IMR-90 (cell line): ENCODE results near the gene CARD10. TPM values are rescaled to one million over a fixed set of nuclear protein-coding genes. Genes with fewer than 3 reads are reported as not detected.
A peak's percentile ranks its signal among the peaks of the same experiment; 100 is the strongest.

Experiments used
- ATAC-seq: fragments of 200-7000 bp; cut with Tn5 transposase; 2 replicates; pipeline ENCODE4 v1.9.1; 2020; ENCODE audit warnings: low read depth, mild to moderate bottlenecking, moderate library complexity
- BruUV-seq: library from RNA; stranded (reverse); fragments of 400-500 nt; replicated peaks from 2 replicates; lab custom pipeline; 2021; lab: Mats Ljungman, UMichigan
- CTCF ChIA-PET: fragments of 300-600 bp; formaldehyde crosslinking; extraction: SDS; loops from one replicate; lab custom pipeline; 2021; ENCODE audit warnings: antibody characterized with exemption; lab: Yijun Ruan, JAX
- POLR2A ChIA-PET: fragments of 300-600 bp; sonication (Branson Sonifier 250); formaldehyde crosslinking; loops from one replicate; lab custom pipeline; 2022; ENCODE audit warnings: antibody characterized with exemption; ENCODE audit not compliant: unreplicated experiment; lab: Charles Lee
- DNase-seq: peaks from one replicate; pipeline ENCODE4 v3.0.0; 2013
- H2AFZ ChIP-seq: replicated peaks from 2 replicates; pipeline ENCODE3; 2013; ENCODE audit warnings: low read length, mild to moderate bottlenecking; ENCODE audit not compliant: poor library complexity
- H2AK5ac ChIP-seq: 2 replicates; pipeline ENCODE4 v1.6.1; 2013; ENCODE audit warnings: low read depth, low read length, inconsistent platforms
- H2AK9ac ChIP-seq: replicated peaks from 2 replicates; pipeline ENCODE3; 2013; ENCODE audit warnings: mild to moderate bottlenecking, low read depth, low read length, moderate library complexity; ENCODE audit not compliant: poor library complexity
- H2BK120ac ChIP-seq: 2 replicates; pipeline ENCODE4 v1.6.1; 2013; ENCODE audit warnings: low read depth, low read length, inconsistent platforms
- H2BK15ac ChIP-seq: 3 replicates; pipeline ENCODE4 v1.6.1; 2013; ENCODE audit warnings: low read depth, low read length, inconsistent platforms
- H2BK20ac ChIP-seq: 2 replicates; pipeline ENCODE4 v1.6.1; 2013; ENCODE audit warnings: low read depth, mild to moderate bottlenecking, inconsistent platforms, low read length, moderate library complexity
- H2BK5ac ChIP-seq: 2 replicates; pipeline ENCODE4 v1.6.1; 2013; ENCODE audit warnings: mild to moderate bottlenecking, low read depth, low read length, inconsistent platforms; ENCODE audit not compliant: poor library complexity, severe bottlenecking
- H3K14ac ChIP-seq: replicated peaks from 2 replicates; pipeline ENCODE4 v1.6.1; 2013; ENCODE audit warnings: low read depth, low read length, inconsistent platforms
- H3K18ac ChIP-seq: 2 replicates; pipeline ENCODE4 v1.6.1; 2013; ENCODE audit warnings: low read depth, low read length, control low read depth
- H3K23ac ChIP-seq: 2 replicates; pipeline ENCODE4 v1.6.1; 2013; ENCODE audit warnings: low read depth, low read length, inconsistent platforms
- H3K27ac ChIP-seq: 2 replicates; pipeline ENCODE4 v1.5.1; 2013; ENCODE audit warnings: mild to moderate bottlenecking, control low read depth, low read length; ENCODE audit not compliant: insufficient read depth
- H3K27me3 ChIP-seq: 2 replicates; pipeline ENCODE4 v1.6.1; 2013; ENCODE audit warnings: low read length; ENCODE audit not compliant: control insufficient read depth, insufficient read depth
- H3K36me3 ChIP-seq: 2 replicates; pipeline ENCODE4 v1.6.1; 2013; ENCODE audit warnings: low read length, mixed read lengths; ENCODE audit not compliant: control insufficient read depth, insufficient read depth
- H3K4ac ChIP-seq: 2 replicates; pipeline ENCODE4 v1.6.1; 2013; ENCODE audit warnings: low read depth, low read length, inconsistent platforms
- H3K4me1 ChIP-seq: 2 replicates; pipeline ENCODE4 v1.6.1; 2013; ENCODE audit warnings: low read length, mixed read lengths; ENCODE audit not compliant: control insufficient read depth, insufficient read depth
- H3K4me2 ChIP-seq: 2 replicates; pipeline ENCODE4 v1.6.1; 2013; ENCODE audit warnings: low read depth, mild to moderate bottlenecking, control low read depth, low read length, moderate library complexity
- H3K4me3 ChIP-seq: 2 replicates; pipeline ENCODE4 v1.5.1; 2013; ENCODE audit warnings: low read depth, mild to moderate bottlenecking, control low read depth, low read length, moderate library complexity; ENCODE audit not compliant: insufficient read depth
- H3K56ac ChIP-seq: 2 replicates; pipeline ENCODE4 v1.6.1; 2013; ENCODE audit warnings: low read length, inconsistent platforms; ENCODE audit not compliant: insufficient read depth; ENCODE audit errors: extremely low read depth
- H3K79me1 ChIP-seq, 2 experiments: 2 replicates each; pipeline ENCODE4 v1.6.1; 2013; ENCODE audit warnings: low read length in 2 of 2, inconsistent platforms in 1 of 2, low read depth in 1 of 2
- H3K9ac ChIP-seq: 2 replicates; pipeline ENCODE4 v1.6.1; 2013; ENCODE audit warnings: low read depth, low read length, control low read depth
- H3K9me1 ChIP-seq: 2 replicates; pipeline ENCODE4 v1.6.1; 2013; ENCODE audit warnings: low read length, inconsistent platforms; ENCODE audit not compliant: insufficient read depth
- H3K9me3 ChIP-seq: 2 replicates; pipeline ENCODE4 v1.6.1; 2013; ENCODE audit warnings: low read length; ENCODE audit not compliant: control insufficient read depth, insufficient read depth
- H4K20me1 ChIP-seq: 2 replicates; pipeline ENCODE4 v1.6.1; 2013; ENCODE audit warnings: low read length, inconsistent platforms; ENCODE audit not compliant: insufficient read depth
- H4K5ac ChIP-seq: 2 replicates; pipeline ENCODE4 v1.6.1; 2013; ENCODE audit warnings: mild to moderate bottlenecking, low read depth, low read length, control low read depth
- H4K8ac ChIP-seq, 2 experiments: 2 replicates each; pipeline ENCODE4 v1.6.1; 2013; ENCODE audit warnings: low read depth in 2 of 2, low read length in 2 of 2, control low read depth in 1 of 2, inconsistent platforms in 1 of 2
- H4K91ac ChIP-seq: 2 replicates; pipeline ENCODE4 v1.6.1; 2013; ENCODE audit warnings: low read depth, low read length, inconsistent platforms; ENCODE audit not compliant: insufficient read depth
- SMC3 ChIP-seq: fragments of 150-350 bp; IDR thresholded peaks from 2 replicates; pipeline ENCODE4 v1.6.1; 2016; ENCODE audit warnings: low read depth, mild to moderate bottlenecking, antibody characterized with exemption, low read length, moderate library complexity
- WGBS, 2 experiments: methylation state at CpG; one replicate each; pipeline versions ENCODE4 v1.1.5 to v1.1.7; 2013; ENCODE audit warnings: missing lambda C conversion rate in 2 of 2; ENCODE audit not compliant: insufficient read length in 1 of 2; ENCODE audit errors: extremely low coverage in 2 of 2; 5-methylcytosine and 5-hydroxymethylcytosine counted together
- dilution Hi-C: fragments of 300-500 bp; cut with HindIII; formaldehyde crosslinking; loops from one replicate; pipeline ENCODE4 v1.14.3; 2018; ENCODE audit warnings: low sequenced_read_pairs; ENCODE audit not compliant: unreplicated experiment
- in situ Hi-C: fragments of 300-500 bp; cut with MboI; formaldehyde crosslinking; loops from 3 replicates; pipeline ENCODE4 v1.14.3; 2019; ENCODE audit warnings: low sequenced_read_pairs, inconsistent platforms, mixed read lengths
- intact Hi-C: fragments of 100-400 bp; cut with micrococcal nuclease; formaldehyde crosslinking; loops from 2 replicates; pipeline ENCODE4 v1.10.0; 2022
- polyA plus RNA-seq, 3 experiments: library from polyadenylated mRNA; depleted of rRNA; stranded (reverse); fragments of >200 nt; gene quantifications; 2 replicates each; pipeline ENCODE4 v1.2.3, GENCODE V29; 2012; ENCODE audit warnings: low replicate concordance in 1 of 3
- total RNA-seq: library from RNA; depleted of rRNA; stranded (reverse); fragments of >200 nt; gene quantifications from 2 replicates; pipeline ENCODE4 v1.2.3, GENCODE V29; 2012; rRNA removed
- TF ChIP-seq, protein P1 (sequence below): fragments of 150-350 bp; IDR thresholded peaks from 2 replicates; pipeline ENCODE4 v1.6.1; 2017; ENCODE audit warnings: mild to moderate bottlenecking, antibody characterized with exemption, low read length, low read depth

The CARD10 gene
- total and polyA plus RNA-seq, 2 of the 4 experiments (the other 2 are of a cell fraction), result 6.1 to 18.4 TPM

DNA sequence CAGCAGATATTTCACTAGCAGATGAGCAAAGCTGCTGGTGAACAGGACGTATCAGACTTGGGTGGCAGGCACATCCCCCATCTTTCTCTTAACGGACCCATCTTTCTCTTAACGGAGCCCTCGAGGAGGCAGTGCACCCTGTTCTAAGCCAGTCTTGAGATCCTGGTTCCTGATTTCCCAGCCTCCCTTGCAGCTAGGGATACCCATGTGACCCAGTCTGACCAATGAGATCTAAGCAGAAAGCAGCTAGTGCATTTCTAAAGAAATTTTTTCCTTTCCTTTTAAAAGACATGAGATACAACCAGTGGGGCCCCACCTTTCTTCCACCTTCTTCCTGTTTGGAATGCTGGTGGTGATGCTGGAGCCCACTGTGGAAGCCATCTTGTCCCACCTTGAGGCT lies 78.3 kb downstream of the CARD10 start:
- Histone ChIP-seq H3K4me3 (no peak overlapping the region), H4K5ac (no peak overlapping the region), H3K4me2 (no peak overlapping the region), H3K36me3 (no peaks in the 10 kb centered on the region), H2AK5ac (no peak overlapping the region), H3K79me1 (no peaks in the 10 kb centered on the region), H4K20me1 (no peaks in the 10 kb centered on the region), H3K9ac (no peak overlapping the region), H3K23ac (no peak overlapping the region), H3K56ac (no peak overlapping the region), H3K4ac (no peak overlapping the region), H3K4me1 (no peaks in the 10 kb centered on the region), H3K27me3 (peaks cover 2% of the 10 kb centered on the region; the same call in 1 of the 2 replicates), H2AFZ (no peak overlapping the region), H2BK15ac (no peak overlapping the region), H2BK120ac (no peak overlapping the region), H3K14ac (no peak overlapping the region), H3K9me3 (peaks cover 9% of the 10 kb centered on the region), H2BK20ac (no peak overlapping the region), H3K18ac (no peak overlapping the region), H2BK5ac (no peak overlapping the region), H3K27ac (no peak overlapping the region), H4K91ac (no peak overlapping the region), H4K8ac (no peak overlapping the region), H3K9me1 (no peaks in the 10 kb centered on the region), H2AK9ac (no peak overlapping the region)
- DNase-seq, result no peak
- BruUV-seq, result no TSS peak
- WGBS, 2 experiments, result 77% methylated on average over 4 of the region's 4 CpGs; no CpG with 5 or more reads in 1 of the 2 experiments
- dilution Hi-C loops, result no loop called here
- intact Hi-C loops, result no loop called here
- TF ChIP-seq SMC3, result no peak
- TF ChIP-seq, protein P1, sequence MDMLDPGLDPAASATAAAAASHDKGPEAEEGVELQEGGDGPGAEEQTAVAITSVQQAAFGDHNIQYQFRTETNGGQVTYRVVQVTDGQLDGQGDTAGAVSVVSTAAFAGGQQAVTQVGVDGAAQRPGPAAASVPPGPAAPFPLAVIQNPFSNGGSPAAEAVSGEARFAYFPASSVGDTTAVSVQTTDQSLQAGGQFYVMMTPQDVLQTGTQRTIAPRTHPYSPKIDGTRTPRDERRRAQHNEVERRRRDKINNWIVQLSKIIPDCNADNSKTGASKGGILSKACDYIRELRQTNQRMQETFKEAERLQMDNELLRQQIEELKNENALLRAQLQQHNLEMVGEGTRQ, result peak; percentile 50; the same call in 1 of the 2 replicates
- no peak for ATAC-seq
- ChIA-PET POLR2A (no interaction called here), CTCF (interaction anchor here (1.4 kb wide), 1 partner anchor 11 kb away, joined by 3 read pairs; no protein-coding TSS in a partner anchor)
- in situ Hi-C loops, result no loop called here

Other genes starting within 250 kb of the CARD10 start
- gene CYTH4, start 236.9 kb downstream of the CARD10 start, total RNA-seq, result 0.28 and 0.36 TPM in 2 replicates
- gene CYTH4, start 236.9 kb downstream of the CARD10 start, polyA plus RNA-seq (2012; rRNA removed), result 0.55 and 0.85 TPM in 2 replicates
- 0.72 and 0.83 TPM in 2 replicates for gene ELFN2, start 91.9 kb downstream of the CARD10 start, total RNA-seq
- gene ELFN2, start 91.9 kb downstream of the CARD10 start, polyA plus RNA-seq (2012; rRNA removed), result 5.0 and 6.3 TPM in 2 replicates
- not detected in 2 replicates for gene MFNG, start 33.0 kb downstream of the CARD10 start, total RNA-seq
- 0.15 and 0.24 TPM in 2 replicates for gene MFNG, start 33.0 kb downstream of the CARD10 start, polyA plus RNA-seq (2012; rRNA removed)
- 4.7 and 6.1 TPM in 2 replicates for gene CDC42EP1, start 41.1 kb upstream of the CARD10 start, total RNA-seq
- gene CDC42EP1, start 41.1 kb upstream of the CARD10 start, polyA plus RNA-seq (2012; rRNA removed), result 47.3 and 59.2 TPM in 2 replicates
- gene LGALS2, start 60.7 kb upstream of the CARD10 start, total RNA-seq, result not detected in 2 replicates
- not detected in 2 replicates for gene LGALS2, start 60.7 kb upstream of the CARD10 start, polyA plus RNA-seq (2012; rRNA removed)
- gene GGA1, start 89.4 kb upstream of the CARD10 start, total RNA-seq, result 17.2 and 19.7 TPM in 2 replicates
- gene GGA1, start 89.4 kb upstream of the CARD10 start, polyA plus RNA-seq (2012; rRNA removed), result 48.5 and 50.4 TPM in 2 replicates
- gene SH3BP1, start 120.3 kb upstream of the CARD10 start, total RNA-seq, result 8.8 and 10.8 TPM in 2 replicates
- gene SH3BP1, start 120.3 kb upstream of the CARD10 start, polyA plus RNA-seq (2012; rRNA removed), result 30.0 and 33.3 TPM in 2 replicates
- 5.4 and 5.6 TPM in 2 replicates for gene PDXP, start 139.3 kb upstream of the CARD10 start, total RNA-seq
- 24.1 and 26.5 TPM in 2 replicates for gene PDXP, start 139.3 kb upstream of the CARD10 start, polyA plus RNA-seq (2012; rRNA removed)
- 9,081 and 15,383 TPM in 2 replicates for gene LGALS1, start 156.2 kb upstream of the CARD10 start, total RNA-seq
- 11,896 and 18,749 TPM in 2 replicates for gene LGALS1, start 156.2 kb upstream of the CARD10 start, polyA plus RNA-seq (2012; rRNA removed)
- 16.0 and 29.7 TPM in 2 replicates for gene NOL12, start 166.9 kb upstream of the CARD10 start, total RNA-seq
- gene NOL12, start 166.9 kb upstream of the CARD10 start, polyA plus RNA-seq (2012; rRNA removed), result 25.6 and 25.7 TPM in 2 replicates
- 46.4 and 47.5 TPM in 2 replicates for gene TRIOBP, start 177.6 kb upstream of the CARD10 start, total RNA-seq
- 65.5 and 69.8 TPM in 2 replicates for gene TRIOBP, start 177.6 kb upstream of the CARD10 start, polyA plus RNA-seq (2012; rRNA removed)